ENCODE data around the gene NRP2. TPM values are rescaled to one million over a fixed set of nuclear protein-coding genes. Genes with fewer than 3 reads are reported as not detected.

Gene NRP2
- total and polyA plus RNA-seq, 2 donors (not counting 1 experiment from before 2014, with no cell fraction given) = 16.6 to 28.7 TPM

GRCh38 chr2:205714789-205715720 lies 32.8 kb downstream of the NRP2 start:
- no peak for TF ChIP-seq EZH2 (IDR thresholded peaks at IDR 0.05; ENCODE audit: low read length, missing control alignments)
- TF ChIP-seq, protein P1, sequence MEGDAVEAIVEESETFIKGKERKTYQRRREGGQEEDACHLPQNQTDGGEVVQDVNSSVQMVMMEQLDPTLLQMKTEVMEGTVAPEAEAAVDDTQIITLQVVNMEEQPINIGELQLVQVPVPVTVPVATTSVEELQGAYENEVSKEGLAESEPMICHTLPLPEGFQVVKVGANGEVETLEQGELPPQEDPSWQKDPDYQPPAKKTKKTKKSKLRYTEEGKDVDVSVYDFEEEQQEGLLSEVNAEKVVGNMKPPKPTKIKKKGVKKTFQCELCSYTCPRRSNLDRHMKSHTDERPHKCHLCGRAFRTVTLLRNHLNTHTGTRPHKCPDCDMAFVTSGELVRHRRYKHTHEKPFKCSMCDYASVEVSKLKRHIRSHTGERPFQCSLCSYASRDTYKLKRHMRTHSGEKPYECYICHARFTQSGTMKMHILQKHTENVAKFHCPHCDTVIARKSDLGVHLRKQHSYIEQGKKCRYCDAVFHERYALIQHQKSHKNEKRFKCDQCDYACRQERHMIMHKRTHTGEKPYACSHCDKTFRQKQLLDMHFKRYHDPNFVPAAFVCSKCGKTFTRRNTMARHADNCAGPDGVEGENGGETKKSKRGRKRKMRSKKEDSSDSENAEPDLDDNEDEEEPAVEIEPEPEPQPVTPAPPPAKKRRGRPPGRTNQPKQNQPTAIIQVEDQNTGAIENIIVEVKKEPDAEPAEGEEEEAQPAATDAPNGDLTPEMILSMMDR (conservative IDR thresholded peaks at IDR 0.05 in 1 of 2, IDR thresholded peaks at IDR 0.05 in 1 of 2; ENCODE audit: low read depth in 1 of 2, low read length in 2 of 2) = no peak
- no peak overlapping the region for H3K4me2 ChIP-seq (ENCODE audit: extremely low read depth, insufficient read depth, low read length)

GRCh38 chr2:205715831-205716525 lies 33.7 kb downstream of the NRP2 start:
- Histone ChIP-seq H2AFZ (ENCODE audit: low read length) (no peak overlapping the region), H3K79me2 (ENCODE audit: control insufficient read depth, insufficient read depth, low read length) (no peaks in the 10 kb centered on the region), H4K20me1 (ENCODE audit: control insufficient read depth, extremely low read depth, insufficient read depth, low read length) (no peaks in the 10 kb centered on the region), H3K9ac (ENCODE audit: insufficient read depth, low read length) (no peak overlapping the region), H3K4me3 (replicated peaks in 1 of 4; ENCODE audit: control extremely low read depth in 1 of 4, insufficient read depth in 1 of 4, low read depth in 3 of 4, low read length in 4 of 4) (no peak overlapping the region), H3K4me2 (ENCODE audit: extremely low read depth, insufficient read depth, low read length) (no peak overlapping the region), H3K36me3 (ENCODE audit: control insufficient read depth, insufficient read depth, low read length) (no peaks in the 10 kb centered on the region), H3K27ac (ENCODE audit: insufficient read depth, low read length) (no peak overlapping the region), H3K27me3 (ENCODE audit: control insufficient read depth, insufficient read depth, low read length) (no peaks in the 10 kb centered on the region), H3K9me3 (ENCODE audit: control insufficient read depth, insufficient read depth, low read depth, low read length) (no peaks in the 10 kb centered on the region), H3K4me1 (ENCODE audit: control insufficient read depth, extremely low read depth, insufficient read depth, low read length) (peaks cover 18% of the 10 kb centered on the region)
- TF ChIP-seq, protein P1 (conservative IDR thresholded peaks at IDR 0.05 in 1 of 2, IDR thresholded peaks at IDR 0.05 in 1 of 2; ENCODE audit: low read depth in 1 of 2, low read length in 2 of 2) = peak; percentile 7 to 10
- no peak for TF ChIP-seq EZH2 (IDR thresholded peaks at IDR 0.05; ENCODE audit: low read length, missing control alignments)
- no peak for DNase-seq (ENCODE audit: low read depth in 2 of 2)

More at GRCh38 chr2:205714789-205715720, 32.8 kb downstream of the NRP2 start:
- H2AFZ ChIP-seq (ENCODE audit: low read length) = peak overlapping the region; percentile 43
- no peak overlapping the region for H3K4me3 ChIP-seq (replicated peaks in 1 of 4; ENCODE audit: control extremely low read depth in 1 of 4, insufficient read depth in 1 of 4, low read depth in 3 of 4, low read length in 4 of 4)
- H3K27ac ChIP-seq (ENCODE audit: insufficient read depth, low read length) = peak overlapping the region; percentile 22
- no peak overlapping the region for H3K9ac ChIP-seq (ENCODE audit: insufficient read depth, low read length)
- H3K4me1 ChIP-seq (ENCODE audit: control insufficient read depth, extremely low read depth, insufficient read depth, low read length) = peaks cover 18% of the 10 kb centered on the region
- H4K20me1 ChIP-seq (ENCODE audit: control insufficient read depth, extremely low read depth, insufficient read depth, low read length) = no peaks in the 10 kb centered on the region
- no peaks in the 10 kb centered on the region for H3K36me3 ChIP-seq (ENCODE audit: control insufficient read depth, insufficient read depth, low read length)
- no peaks in the 10 kb centered on the region for H3K9me3 ChIP-seq (ENCODE audit: control insufficient read depth, insufficient read depth, low read depth, low read length)
- no peaks in the 10 kb centered on the region for H3K79me2 ChIP-seq (ENCODE audit: control insufficient read depth, insufficient read depth, low read length)
- H3K27me3 ChIP-seq (ENCODE audit: control insufficient read depth, insufficient read depth, low read length) = no peaks in the 10 kb centered on the region
- peak in 1 of 2 donors; percentile 71 for DNase-seq (ENCODE audit: low read depth in 2 of 2)

- H3K4me2 ChIP-seq (ENCODE audit: extremely low read depth, insufficient read depth, low read length) = no peak overlapping the region
- no peaks in the 10 kb centered on the region for H3K36me3 ChIP-seq (ENCODE audit: control insufficient read depth, insufficient read depth, low read length)
- TF ChIP-seq, protein P1 (conservative IDR thresholded peaks at IDR 0.05 in 1 of 2, IDR thresholded peaks at IDR 0.05 in 1 of 2; ENCODE audit: low read depth in 1 of 2, low read length in 2 of 2) = no peak
- TF ChIP-seq EZH2 (IDR thresholded peaks at IDR 0.05; ENCODE audit: low read length, missing control alignments) = no peak
- no peaks in the 10 kb centered on the region for H3K79me2 ChIP-seq (ENCODE audit: control insufficient read depth, insufficient read depth, low read length)
- DNase-seq (ENCODE audit: low read depth in 2 of 2) = no peak
- no peak overlapping the region for H3K9ac ChIP-seq (ENCODE audit: insufficient read depth, low read length)
- H3K4me3 ChIP-seq (replicated peaks in 1 of 4; ENCODE audit: control extremely low read depth in 1 of 4, insufficient read depth in 1 of 4, low read depth in 3 of 4, low read length in 4 of 4) = no peak overlapping the region
- H3K27me3 ChIP-seq (ENCODE audit: control insufficient read depth, insufficient read depth, low read length) = no peaks in the 10 kb centered on the region
- no peak overlapping the region for H2AFZ ChIP-seq (ENCODE audit: low read length)
- no peaks in the 10 kb centered on the region for H3K9me3 ChIP-seq (ENCODE audit: control insufficient read depth, insufficient read depth, low read depth, low read length)
- no peaks in the 10 kb centered on the region for H4K20me1 ChIP-seq (ENCODE audit: control insufficient read depth, extremely low read depth, insufficient read depth, low read length)
- peaks cover 18% of the 10 kb centered on the region for H3K4me1 ChIP-seq (ENCODE audit: control insufficient read depth, extremely low read depth, insufficient read depth, low read length)
- H3K27ac ChIP-seq (ENCODE audit: insufficient read depth, low read length) = no peak overlapping the region
Measured at GRCh38 chr2:205717175-205717846, 35.0 kb downstream of the NRP2 start.

All from fibroblast of lung (primary cell).